Mesendoderm (in vitro differentiated cells): ENCODE data around the gene ANK3.

ENCODE experiments used
- DNase-seq: peaks from one replicate; pipeline ENCODE4 v3.0.0; 2013
- H2AK5ac ChIP-seq: 2 replicates; pipeline ENCODE4 v1.6.1; 2013; ENCODE audit warnings: low read length, inconsistent platforms
- H2BK120ac ChIP-seq: 2 replicates; pipeline ENCODE4 v1.6.1; 2013; ENCODE audit warnings: low read depth, mild to moderate bottlenecking, low read length, moderate library complexity, mixed read lengths
- H2BK15ac ChIP-seq: replicated peaks from 2 replicates; pipeline ENCODE4 v1.6.1; 2013; ENCODE audit warnings: low read depth, mild to moderate bottlenecking, moderate library complexity
- H2BK5ac ChIP-seq: 2 replicates; pipeline ENCODE4 v1.6.1; 2013; ENCODE audit warnings: low read length, inconsistent platforms
- H3K18ac ChIP-seq: 2 replicates; pipeline ENCODE4 v1.6.1; 2013; ENCODE audit warnings: mild to moderate bottlenecking, low read length, mixed read lengths
- H3K23ac ChIP-seq: one replicate; pipeline ENCODE4 v1.6.1; 2013; ENCODE audit warnings: low read length
- H3K27ac ChIP-seq: 2 replicates; pipeline ENCODE4 v1.5.1; 2013; ENCODE audit warnings: low read depth, mild to moderate bottlenecking, inconsistent platforms, low read length, moderate library complexity
- H3K27me3 ChIP-seq: 2 replicates; pipeline ENCODE4 v1.6.1; 2013; ENCODE audit warnings: low read length, control low read depth, mild to moderate bottlenecking, inconsistent platforms; ENCODE audit not compliant: insufficient read depth, poor library complexity
- H3K36me3 ChIP-seq: 2 replicates; pipeline ENCODE4 v1.6.1; 2013; ENCODE audit warnings: low read length, inconsistent platforms; ENCODE audit not compliant: control insufficient read depth, insufficient read depth
- H3K4ac ChIP-seq: one replicate; pipeline ENCODE4 v1.6.1; 2013; ENCODE audit warnings: low read depth, mild to moderate bottlenecking, low read length, moderate library complexity
- H3K4me1 ChIP-seq: 2 replicates; pipeline ENCODE4 v1.6.1; 2013; ENCODE audit warnings: low read depth, low read length, inconsistent platforms; ENCODE audit not compliant: control insufficient read depth
- H3K4me2 ChIP-seq: 2 replicates; pipeline ENCODE4 v1.6.1; 2013; ENCODE audit warnings: low read length
- H3K4me3 ChIP-seq: 2 replicates; pipeline ENCODE4 v1.5.1; 2013; ENCODE audit warnings: mild to moderate bottlenecking, low read length
- H3K56ac ChIP-seq: one replicate; pipeline ENCODE4 v1.6.1; 2013; ENCODE audit warnings: low read length
- H3K79me1 ChIP-seq: 2 replicates; pipeline ENCODE4 v1.6.1; 2013; ENCODE audit warnings: low read length, inconsistent platforms
- H3K79me2 ChIP-seq: 2 replicates; pipeline ENCODE4 v1.6.1; 2013; ENCODE audit warnings: mild to moderate bottlenecking, low read length; ENCODE audit not compliant: control insufficient read depth, insufficient read depth
- H3K9ac ChIP-seq: 2 replicates; pipeline ENCODE4 v1.6.1; 2013; ENCODE audit warnings: low read length, inconsistent platforms
- H4K5ac ChIP-seq: one replicate; pipeline ENCODE4 v1.6.1; 2013; ENCODE audit warnings: low read length
- H4K8ac ChIP-seq: one replicate; pipeline ENCODE4 v1.6.1; 2013; ENCODE audit warnings: low read depth, mild to moderate bottlenecking, control low read depth, low read length, moderate library complexity
- WGBS: extraction: QIAGEN DNeasy Blood & Tissue Kit; methylation state at CpG from one replicate; pipeline ENCODE4 v1.1.7; 2013; ENCODE audit warnings: low lambda C conversion rate, missing lambda C conversion rate; ENCODE audit not compliant: insufficient coverage; ENCODE audit errors: extremely low coverage; 5-methylcytosine and 5-hydroxymethylcytosine counted together

The ANK3 gene

GRCh38 chr10:60009710-60010383 lies 379.8 kb downstream of the ANK3 start:
- DNase-seq, result no peak
- Histone ChIP-seq H3K27ac (no peak overlapping the region), H3K9ac (no peak overlapping the region), H3K4ac (no peak overlapping the region), H4K5ac (no peak overlapping the region), H3K79me2 (no peaks in the 10 kb centered on the region), H2BK120ac (no peak overlapping the region), H2AK5ac (no peak overlapping the region), H4K8ac (no peak overlapping the region), H2BK5ac (no peak overlapping the region), H3K56ac (no peak overlapping the region), H3K36me3 (no peaks in the 10 kb centered on the region), H3K4me3 (no peak overlapping the region), H3K4me1 (no peaks in the 10 kb centered on the region), H3K23ac (no peak overlapping the region), H3K79me1 (no peaks in the 10 kb centered on the region), H3K18ac (no peak overlapping the region), H2BK15ac (no peak overlapping the region), H3K4me2 (no peak overlapping the region), H3K27me3 (no peaks in the 10 kb centered on the region)
- WGBS, result no CpG with 5 or more reads among the region's 2 CpGs

GRCh38 chr10:60009276-60009675 lies 380.4 kb downstream of the ANK3 start:
- no peak overlapping the region for H3K4me2 ChIP-seq
- H2BK15ac ChIP-seq, result no peak overlapping the region
- H3K18ac ChIP-seq, result no peak overlapping the region
- H3K4ac ChIP-seq, result no peak overlapping the region
- H3K27me3 ChIP-seq, result no peaks in the 10 kb centered on the region
- H2BK120ac ChIP-seq, result no peak overlapping the region
- H3K27ac ChIP-seq, result no peak overlapping the region
- no peak overlapping the region for H2BK5ac ChIP-seq
- H4K8ac ChIP-seq, result no peak overlapping the region
- H3K36me3 ChIP-seq, result no peaks in the 10 kb centered on the region
- no peak overlapping the region for H4K5ac ChIP-seq
- no peak overlapping the region for H3K9ac ChIP-seq
- no CpG with 5 or more reads among the region's 2 CpGs for WGBS
- H3K79me1 ChIP-seq, result no peaks in the 10 kb centered on the region
- no peak overlapping the region for H2AK5ac ChIP-seq
- no peaks in the 10 kb centered on the region for H3K4me1 ChIP-seq
- no peak overlapping the region for H3K56ac ChIP-seq
- H3K4me3 ChIP-seq, result no peak overlapping the region
- no peak overlapping the region for H3K23ac ChIP-seq
- DNase-seq, result no peak
- H3K79me2 ChIP-seq, result no peaks in the 10 kb centered on the region

GRCh38 chr10:60008816-60009215 lies 380.9 kb downstream of the ANK3 start:
- Histone ChIP-seq H3K4me1 (no peaks in the 10 kb centered on the region), H3K4me3 (no peak overlapping the region), H4K5ac (no peak overlapping the region), H3K79me2 (no peaks in the 10 kb centered on the region), H3K27ac (no peak overlapping the region), H2BK120ac (no peak overlapping the region), H3K9ac (no peak overlapping the region), H3K56ac (no peak overlapping the region), H3K36me3 (no peaks in the 10 kb centered on the region), H4K8ac (no peak overlapping the region), H3K4me2 (no peak overlapping the region), H2BK5ac (no peak overlapping the region), H3K4ac (no peak overlapping the region), H3K18ac (no peak overlapping the region), H3K23ac (no peak overlapping the region), H2BK15ac (no peak overlapping the region), H2AK5ac (no peak overlapping the region), H3K27me3 (no peaks in the 10 kb centered on the region), H3K79me1 (no peaks in the 10 kb centered on the region)
- no CpG with 5 or more reads among the region's 4 CpGs for WGBS
- DNase-seq, result no peak

- H3K4me2 ChIP-seq, result no peak overlapping the region
- no peak overlapping the region for H2BK5ac ChIP-seq
- no peaks in the 10 kb centered on the region for H3K79me1 ChIP-seq
- no peak overlapping the region for H2BK15ac ChIP-seq
- no peaks in the 10 kb centered on the region for H3K36me3 ChIP-seq
- no peak overlapping the region for H3K18ac ChIP-seq
- no peak overlapping the region for H2BK120ac ChIP-seq
- no peak overlapping the region for H3K4ac ChIP-seq
- H3K4me1 ChIP-seq, result peaks cover 6% of the 10 kb centered on the region
- H2AK5ac ChIP-seq, result no peak overlapping the region
- H4K8ac ChIP-seq, result no peak overlapping the region
- DNase-seq, result no peak
- H3K9ac ChIP-seq, result no peak overlapping the region
- H3K79me2 ChIP-seq, result no peaks in the 10 kb centered on the region
- no peaks in the 10 kb centered on the region for H3K27me3 ChIP-seq
- no peak overlapping the region for H3K23ac ChIP-seq
- no peak overlapping the region for H3K27ac ChIP-seq
- no peak overlapping the region for H4K5ac ChIP-seq
- H3K4me3 ChIP-seq, result no peak overlapping the region
- H3K56ac ChIP-seq, result no peak overlapping the region
- WGBS, result no CpG with 5 or more reads among the region's 3 CpGs
Observed at GRCh38 chr10:60006062-60006461, 383.6 kb downstream of the ANK3 start.

GRCh38 chr10:60003651-60004523 lies 385.8 kb downstream of the ANK3 start:
- Histone ChIP-seq H3K56ac (no peak overlapping the region), H3K4me2 (no peak overlapping the region), H3K4me3 (no peak overlapping the region), H2BK120ac (no peak overlapping the region), H4K8ac (no peak overlapping the region), H3K36me3 (no peaks in the 10 kb centered on the region), H2BK15ac (no peak overlapping the region), H4K5ac (no peak overlapping the region), H3K18ac (no peak overlapping the region), H3K27ac (no peak overlapping the region), H3K23ac (no peak overlapping the region), H3K4ac (no peak overlapping the region), H3K79me2 (no peaks in the 10 kb centered on the region), H3K27me3 (no peaks in the 10 kb centered on the region), H3K79me1 (no peaks in the 10 kb centered on the region), H3K4me1 (peaks cover 6% of the 10 kb centered on the region), H2AK5ac (no peak overlapping the region), H2BK5ac (no peak overlapping the region), H3K9ac (no peak overlapping the region)
- no CpG with 5 or more reads among the region's 5 CpGs for WGBS
- DNase-seq, result peak; percentile 34
